ENCODE data around the gene TAAR5. TPM values are rescaled to one million over a fixed set of nuclear protein-coding genes. Genes with fewer than 3 reads are reported as not detected.
"Not testable (repeated sequence)": the region's sequence is repeated elsewhere in the genome, so short reads cannot be mapped to it uniquely, and the experiment has no call there.

TAAR5 gene, protein sequence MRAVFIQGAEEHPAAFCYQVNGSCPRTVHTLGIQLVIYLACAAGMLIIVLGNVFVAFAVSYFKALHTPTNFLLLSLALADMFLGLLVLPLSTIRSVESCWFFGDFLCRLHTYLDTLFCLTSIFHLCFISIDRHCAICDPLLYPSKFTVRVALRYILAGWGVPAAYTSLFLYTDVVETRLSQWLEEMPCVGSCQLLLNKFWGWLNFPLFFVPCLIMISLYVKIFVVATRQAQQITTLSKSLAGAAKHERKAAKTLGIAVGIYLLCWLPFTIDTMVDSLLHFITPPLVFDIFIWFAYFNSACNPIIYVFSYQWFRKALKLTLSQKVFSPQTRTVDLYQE
- not detected for total RNA-seq
- long read RNA-seq, donor 1, result 0 reads
- long read RNA-seq, donor 2, result 0 reads

DNA sequence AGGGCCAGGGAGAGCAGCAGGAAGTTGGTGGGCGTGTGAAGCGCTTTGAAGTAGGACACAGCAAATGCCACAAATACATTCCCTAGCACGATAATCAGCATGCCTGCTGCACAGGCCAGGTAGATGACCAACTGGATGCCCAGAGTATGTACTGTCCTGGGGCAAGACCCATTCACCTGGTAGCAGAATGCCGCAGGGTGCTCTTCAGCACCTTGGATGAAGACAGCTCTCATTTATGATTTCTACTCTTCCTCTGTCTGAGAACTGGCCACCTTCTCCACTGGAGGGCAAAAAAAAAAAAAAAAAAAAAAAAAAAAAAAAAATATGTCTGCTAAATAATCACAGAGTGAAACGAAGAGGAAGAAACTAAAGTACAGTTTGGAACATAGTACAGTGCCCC, at the start of gene TAAR5:
Gene TAAR5, minus strand, starts transcription at position 288 of the 400 bp plus-strand sequence. Its CDS starts 55 bp downstream, at position 233.
- TF ChIP-seq, protein P1, sequence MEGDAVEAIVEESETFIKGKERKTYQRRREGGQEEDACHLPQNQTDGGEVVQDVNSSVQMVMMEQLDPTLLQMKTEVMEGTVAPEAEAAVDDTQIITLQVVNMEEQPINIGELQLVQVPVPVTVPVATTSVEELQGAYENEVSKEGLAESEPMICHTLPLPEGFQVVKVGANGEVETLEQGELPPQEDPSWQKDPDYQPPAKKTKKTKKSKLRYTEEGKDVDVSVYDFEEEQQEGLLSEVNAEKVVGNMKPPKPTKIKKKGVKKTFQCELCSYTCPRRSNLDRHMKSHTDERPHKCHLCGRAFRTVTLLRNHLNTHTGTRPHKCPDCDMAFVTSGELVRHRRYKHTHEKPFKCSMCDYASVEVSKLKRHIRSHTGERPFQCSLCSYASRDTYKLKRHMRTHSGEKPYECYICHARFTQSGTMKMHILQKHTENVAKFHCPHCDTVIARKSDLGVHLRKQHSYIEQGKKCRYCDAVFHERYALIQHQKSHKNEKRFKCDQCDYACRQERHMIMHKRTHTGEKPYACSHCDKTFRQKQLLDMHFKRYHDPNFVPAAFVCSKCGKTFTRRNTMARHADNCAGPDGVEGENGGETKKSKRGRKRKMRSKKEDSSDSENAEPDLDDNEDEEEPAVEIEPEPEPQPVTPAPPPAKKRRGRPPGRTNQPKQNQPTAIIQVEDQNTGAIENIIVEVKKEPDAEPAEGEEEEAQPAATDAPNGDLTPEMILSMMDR (IDR thresholded peaks at IDR 0.05), result no peak

DNA sequence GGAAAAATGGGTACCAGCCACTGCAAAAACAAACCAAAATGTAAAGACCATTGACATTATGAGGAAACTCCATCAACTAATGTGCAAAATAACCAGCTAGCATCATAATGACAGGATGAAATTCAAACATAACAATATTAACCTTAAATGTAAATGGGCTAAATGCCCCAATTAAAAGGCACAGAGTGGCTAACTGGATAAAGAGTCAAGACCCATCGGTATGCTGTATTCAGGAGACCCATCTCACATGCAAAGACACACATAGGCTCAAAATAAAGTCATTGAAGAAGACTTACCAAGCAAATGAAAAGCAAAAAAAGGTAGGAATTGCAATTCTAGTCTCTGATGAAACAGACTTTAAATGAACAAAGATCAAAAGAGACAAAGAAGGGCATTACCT, 47.6 kb upstream of the TAAR5 start:
- intact Hi-C loops (cut with DNase I, micrococcal nuclease); H3K36me3 ChIP-seq (ENCODE audit: low read depth); H3K4me1 ChIP-seq (ENCODE audit: low read depth); H3K4me3 ChIP-seq; DNase-seq; ATAC-seq; H3K9me3 ChIP-seq: not testable (repeated sequence)

More for the DNA sequence above, at the start of gene TAAR5:
- DNase-seq (no peak), ATAC-seq (no peak)
- intact Hi-C loops (cut with DNase I, micrococcal nuclease), result no loop called here
- Histone ChIP-seq H3K4me1 (ENCODE audit: low read depth) (no peaks in the 10 kb centered on the region), H3K36me3 (ENCODE audit: low read depth) (no peaks in the 10 kb centered on the region), H3K4me3 (no peak within 1 kb of the TSS), H3K9me3 (no peaks in the 10 kb centered on the region)

DNA sequence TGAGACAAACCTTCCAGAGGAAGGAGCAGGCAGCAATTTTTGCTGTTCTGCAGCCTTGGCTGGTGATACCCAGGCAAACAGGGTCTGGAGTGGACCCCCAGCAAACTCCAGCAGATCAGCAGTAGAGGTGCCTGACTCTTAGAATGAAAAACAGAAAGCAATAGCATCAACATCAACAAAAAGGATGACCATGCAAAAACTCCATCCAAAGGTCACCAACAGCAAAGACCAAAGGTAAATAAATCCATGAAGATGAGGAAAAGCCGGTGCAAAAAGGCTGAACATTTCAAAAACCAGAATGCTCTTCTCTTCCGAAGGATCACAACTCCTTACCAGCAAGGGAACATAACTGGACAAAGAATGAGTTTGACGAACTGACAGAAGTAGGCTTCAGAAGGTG, 46.4 kb upstream of the TAAR5 start:
- H3K36me3 ChIP-seq (ENCODE audit: low read depth); H3K9me3 ChIP-seq; H3K4me1 ChIP-seq (ENCODE audit: low read depth); DNase-seq; ATAC-seq; intact Hi-C loops (cut with DNase I, micrococcal nuclease); H3K4me3 ChIP-seq: not testable (repeated sequence)

DNA sequence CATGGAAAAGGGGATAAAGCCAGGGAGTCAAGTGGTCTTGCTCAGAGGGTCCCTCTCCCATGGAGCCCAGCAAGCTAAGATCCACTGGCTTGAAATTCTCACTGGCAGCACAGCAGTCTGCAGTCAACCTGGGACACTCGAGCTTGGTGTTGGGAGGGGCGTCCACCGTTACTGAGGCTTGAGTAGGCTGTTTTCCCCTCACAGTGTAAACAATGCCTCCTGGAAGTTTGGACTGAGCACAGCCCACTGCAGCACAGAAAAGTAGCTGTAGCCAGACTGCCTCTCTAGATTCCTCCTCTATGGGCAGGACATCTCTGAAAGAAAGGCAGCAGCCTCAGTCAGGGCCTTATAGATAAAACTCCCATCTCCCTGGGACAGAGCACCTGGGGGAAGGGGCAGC, 45.7 kb upstream of the TAAR5 start:
- ATAC-seq; H3K4me1 ChIP-seq (ENCODE audit: low read depth); H3K9me3 ChIP-seq; H3K36me3 ChIP-seq (ENCODE audit: low read depth); intact Hi-C loops (cut with DNase I, micrococcal nuclease); DNase-seq; H3K4me3 ChIP-seq: not testable (repeated sequence)

DNA sequence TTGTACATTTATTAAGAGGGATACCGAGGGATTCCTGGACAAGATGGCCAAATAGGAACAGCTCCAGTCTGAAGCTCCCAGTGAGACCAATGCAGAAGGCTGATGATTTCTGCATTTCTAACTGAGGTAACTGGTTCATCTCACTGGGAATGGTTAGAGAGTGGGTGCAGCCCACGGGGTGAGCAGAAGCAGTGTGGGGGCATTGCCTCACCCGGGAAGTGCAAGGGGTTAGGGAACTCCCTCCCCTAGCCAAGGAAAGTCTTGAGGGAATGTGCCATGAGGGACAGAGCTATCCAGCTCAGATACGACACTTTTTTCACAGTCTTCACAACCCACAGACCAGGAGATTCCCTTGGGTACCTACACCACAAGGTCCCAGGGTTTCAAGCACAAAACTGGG, 45.3 kb upstream of the TAAR5 start:
- TF ChIP-seq, protein P1 (IDR thresholded peaks at IDR 0.05), result no peak
- Histone ChIP-seq H3K36me3 (ENCODE audit: low read depth) (no peaks in the 10 kb centered on the region), H3K4me1 (ENCODE audit: low read depth) (no peaks in the 10 kb centered on the region), H3K4me3 (no peak overlapping the region), H3K9me3 (no peaks in the 10 kb centered on the region)
- intact Hi-C loops (cut with DNase I, micrococcal nuclease), result no loop called here
- ATAC-seq, result no peak
- DNase-seq, result no peak

DNA sequence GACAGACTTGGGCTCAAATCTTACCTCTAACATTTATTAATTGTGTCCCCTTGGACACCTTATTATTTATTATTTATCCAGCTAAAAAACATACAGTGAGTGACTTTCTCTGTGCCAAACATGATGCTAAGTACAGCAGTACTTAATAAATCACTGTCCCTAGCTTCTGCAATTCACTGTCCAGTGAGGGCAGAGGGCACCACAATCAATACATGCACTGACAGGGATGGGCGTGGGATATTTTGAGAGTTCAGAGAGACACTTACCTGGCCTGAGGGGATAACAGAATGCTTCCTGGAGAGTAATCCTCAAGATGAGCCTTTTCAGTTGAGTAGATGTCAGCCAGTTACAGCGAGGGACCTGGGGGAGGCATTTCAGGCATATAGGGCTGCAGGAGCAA, 43.8 kb upstream of the TAAR5 start:
- intact Hi-C loops (cut with DNase I, micrococcal nuclease), result no loop called here
- Histone ChIP-seq H3K9me3 (no peaks in the 10 kb centered on the region), H3K36me3 (ENCODE audit: low read depth) (no peaks in the 10 kb centered on the region), H3K4me1 (ENCODE audit: low read depth) (no peaks in the 10 kb centered on the region), H3K4me3 (no peak overlapping the region)
- DNase-seq (no peak), ATAC-seq (no peak)
- TF ChIP-seq, protein P1 (IDR thresholded peaks at IDR 0.05), result no peak

DNA sequence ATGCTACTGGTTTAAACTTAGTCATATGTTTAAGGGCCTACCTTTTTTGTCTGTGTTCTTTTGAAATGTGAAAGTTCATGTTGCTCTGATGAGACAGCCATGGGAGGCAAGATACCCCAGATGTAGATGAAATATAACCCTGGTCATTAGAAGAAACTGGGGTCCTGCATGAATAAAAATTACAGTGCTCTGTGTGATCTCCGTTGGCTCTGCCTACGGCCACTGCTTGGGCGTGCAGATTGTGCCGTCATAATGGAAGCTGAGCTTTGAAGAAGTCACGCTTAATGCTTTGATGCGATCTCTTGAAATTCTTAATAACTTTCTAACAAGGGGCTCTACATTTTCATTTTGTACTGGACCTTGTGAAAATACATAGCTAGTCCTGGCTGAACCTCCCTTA, 34.6 kb upstream of the TAAR5 start, which contains the start of gene TAAR2:
Gene TAAR2, minus strand, starts transcription at position 101 of the 400 bp plus-strand sequence. Its CDS starts 0 bp downstream, at position 101.
- intact Hi-C loops (cut with DNase I, micrococcal nuclease), result no loop called here
- TF ChIP-seq, protein P1 (IDR thresholded peaks at IDR 0.05), result no peak
- DNase-seq (no peak), ATAC-seq (no peak)
- Histone ChIP-seq H3K4me1 (ENCODE audit: low read depth) (no peaks in the 10 kb centered on the region), H3K36me3 (ENCODE audit: low read depth) (no peaks in the 10 kb centered on the region), H3K4me3 (no peak within 1 kb of the TSS), H3K9me3 (no peaks in the 10 kb centered on the region)

All from mucosa of descending colon (tissue), 3 donors.